GM12878 (cell line): Measurements from ENCODE around the gene LY6G5B. TPM values are rescaled to one million over a fixed set of nuclear protein-coding genes. Genes with fewer than 3 reads are reported as not detected.
A peak's percentile ranks its signal among the peaks of the same experiment; 100 is the strongest.

Source experiments
- ATF3 ChIP-seq: IDR thresholded peaks from 2 replicates; pipeline ENCODE4 v1.6.1; 2011; ENCODE audit warnings: low read depth, mild to moderate bottlenecking, low read length, moderate library complexity, borderline replicate concordance; ENCODE audit errors: extremely low read depth
- BCL3 ChIP-seq: IDR thresholded peaks from 2 replicates; pipeline ENCODE4 v1.6.1; 2011; ENCODE audit warnings: borderline replicate concordance, low read depth, mild to moderate bottlenecking, moderate library complexity, low read length; ENCODE audit not compliant: insufficient read depth, poor library complexity, severe bottlenecking
- EGR1 ChIP-seq, 2 experiments: IDR thresholded peaks; 1 replicate in 1 of 2; 2 replicates in 1 of 2; pipeline ENCODE4 v1.6.1; 2011 to 2012; ENCODE audit warnings: low read depth in 2 of 2, low read length in 2 of 2, borderline replicate concordance in 1 of 2, mild to moderate bottlenecking in 1 of 2, moderate library complexity in 1 of 2
- GABPA ChIP-seq: IDR thresholded peaks from 2 replicates; pipeline ENCODE4 v1.6.1; 2014; ENCODE audit warnings: antibody characterized with exemption, low read depth, mild to moderate bottlenecking, inconsistent platforms
- HCFC1 ChIP-seq: fragments of 150-350 bp; IDR thresholded peaks from 2 replicates; pipeline ENCODE4 v1.6.1; 2014; ENCODE audit warnings: low read length
- IRF4 ChIP-seq: IDR thresholded peaks from 2 replicates; pipeline ENCODE4 v1.6.1; 2011; ENCODE audit warnings: low read depth, low read length
- KLF5 ChIP-seq: fragments of 450-650 bp; IDR thresholded peaks from 2 replicates; pipeline ENCODE4 v1.6.1; 2014; ENCODE audit warnings: mild to moderate bottlenecking; ENCODE audit not compliant: partially characterized antibody
- PKNOX1 ChIP-seq: fragments of 450-650 bp; IDR thresholded peaks from 2 replicates; pipeline ENCODE4 v1.6.1; 2016; ENCODE audit warnings: mild to moderate bottlenecking
- REST ChIP-seq: IDR thresholded peaks from 2 replicates; pipeline ENCODE4 v1.6.1; 2012; ENCODE audit warnings: mild to moderate bottlenecking, low read depth, low read length
- RUNX3 ChIP-seq: IDR thresholded peaks from 2 replicates; pipeline ENCODE4 v1.6.1; 2012; ENCODE audit warnings: low read length, inconsistent platforms
- SPI1 ChIP-seq: IDR thresholded peaks from 2 replicates; pipeline ENCODE4 v1.6.1; 2011; ENCODE audit warnings: low read depth, mild to moderate bottlenecking, low read length, moderate library complexity, borderline replicate concordance; ENCODE audit not compliant: insufficient read depth
- STAT1 ChIP-seq: fragments of 450-650 bp; conservative IDR thresholded peaks from 2 replicates; pipeline ENCODE4 v1.6.1; 2014; ENCODE audit warnings: antibody characterized with exemption, mild to moderate bottlenecking
- STAT3 ChIP-seq: IDR thresholded peaks from 2 replicates; pipeline ENCODE4 v1.6.1; 2011; ENCODE audit warnings: low read depth, low read length, improper control_type of control experiment
- SUPT20H ChIP-seq: IDR thresholded peaks from 2 replicates; pipeline ENCODE4 v1.6.1; 2011; ENCODE audit warnings: low read depth, mild to moderate bottlenecking, low read length, moderate library complexity, borderline replicate concordance; ENCODE audit not compliant: control insufficient read depth
- SUZ12 ChIP-seq: fragments of 200-600 bp; sonication (generic); IDR thresholded peaks from one replicate; pipeline ENCODE4 v1.6.1; 2018; ENCODE audit warnings: antibody characterized with exemption, mild to moderate bottlenecking; ENCODE audit not compliant: unreplicated experiment
- TAF1 ChIP-seq: IDR thresholded peaks from 2 replicates; pipeline ENCODE4 v1.6.1; 2011; ENCODE audit warnings: mild to moderate bottlenecking, low read depth, low read length, borderline replicate concordance
- TARDBP ChIP-seq: IDR thresholded peaks from 2 replicates; pipeline ENCODE4 v1.6.1; 2016; ENCODE audit warnings: borderline replicate concordance
- USF2 ChIP-seq: IDR thresholded peaks from 2 replicates; pipeline ENCODE4 v1.6.1; 2011; ENCODE audit warnings: low read depth, low read length, improper control_type of control experiment, borderline replicate concordance
- ZNF207 ChIP-seq: fragments of 450-650 bp; IDR thresholded peaks from 2 replicates; pipeline ENCODE4 v1.6.1; 2014; ENCODE audit warnings: antibody characterized with exemption, mild to moderate bottlenecking, borderline replicate concordance
- ZNF217 ChIP-seq: fragments of 450-650 bp; IDR thresholded peaks from 2 replicates; pipeline ENCODE4 v1.6.1; 2017; ENCODE audit warnings: antibody characterized with exemption, mild to moderate bottlenecking
- ZNF24 ChIP-seq: fragments of 450-650 bp; IDR thresholded peaks from 2 replicates; pipeline ENCODE4 v1.6.1; 2017; ENCODE audit warnings: antibody characterized with exemption, mild to moderate bottlenecking
- ZNF622 ChIP-seq: fragments of 450-650 bp; IDR thresholded peaks from 2 replicates; pipeline ENCODE4 v1.6.1; 2017; ENCODE audit warnings: mild to moderate bottlenecking, inconsistent platforms
- polyA plus RNA-seq, 11 experiments: library from polyadenylated mRNA; depleted of rRNA in 4 of 11; unstranded in 6 of 11; stranded (reverse) in 5 of 11; fragments of >200 nt; fragmentation: Nextera tagmentation in 4 of 11; fragmentation: Illumina TruSeq in 1 of 11; extraction: Ambion mirVana in 4 of 11; extraction: Trizol in 1 of 11; gene quantifications; 1 replicate in 1 of 11; 2 replicates in 10 of 11; pipeline versions ENCODE4 v1.2.1 to v1.2.3, GENCODE V29; 2011 to 2016; ENCODE audit warnings: inconsistent platforms in 2 of 11, missing spikeins in 2 of 11, low read depth in 1 of 11
- total RNA-seq, 4 experiments: library from RNA; depleted of rRNA in 3 of 4; stranded (reverse); fragments of >200 nt in 3 of 4; fragmentation: Illumina TruSeq in 1 of 4; extraction: Trizol in 1 of 4; gene quantifications; 2 replicates each; pipeline versions ENCODE4 v1.2.1 to v1.2.3, GENCODE V29; 2013 to 2021

Gene LY6G5B
- total and polyA plus RNA-seq, 10 of the 15 experiments (the other 5 are each of a cell fraction or from before 2014, with no cell fraction given), result 3.2 to 16.5 (median 7.5) TPM

- TF ChIP-seq PKNOX1 (peak; percentile 55), IRF4 (0 out of 2 replicates have a peak, but pooled peaks have one; percentile 5), ZNF217 (no peak), BCL3 (no peak), ZNF622 (no peak), SPI1 (no peak), HCFC1 (peak; percentile 62), ZNF24 (0 out of 2 replicates have a peak, but pooled peaks have one; percentile 22), STAT1 (no peak), RUNX3 (peak; percentile 67), GABPA (peak; percentile 23; the same call in 1 of the 2 replicates), TAF1 (peak; percentile 52), TARDBP (no peak), REST (no peak), ZNF207 (no peak), SUPT20H (no peak), USF2 (no peak), KLF5 (peak; percentile 98), STAT3 (no peak), EGR1 (IDR thresholded peaks at IDR 0.05; ENCODE audit: borderline replicate concordance in 1 of 2, low read depth in 2 of 2, low read length in 2 of 2) (0 out of 3 replicates have a peak, but pooled peaks of 1 of the 2 experiments have one; percentile 4), ATF3 (no peak), SUZ12 (no peak)
Measured at GRCh38 chr6:31702819-31703716, 33.3 kb downstream of the LY6G5B start, which contains the start of gene ABHD16A (continued).
